ENCODE results near the gene SIN3B.

GRCh38 chr19:16891696-16892382, 62.6 kb downstream of the SIN3B start:
- no peak for TF ChIP-seq POLR2AphosphoS5 (IDR thresholded peaks at IDR 0.05; ENCODE audit: low read depth, low read length)
- TF ChIP-seq POLR2A (IDR thresholded peaks at IDR 0.05; ENCODE audit: low read depth, low read length): no peak
